C4-2B (cell line): ENCODE results near the gene TUBA1A.

Experiments
- CTCF ChIP-seq: fragments of 450-650 bp; conservative IDR thresholded peaks from 2 replicates; pipeline ENCODE4 v1.5.1; 2017; ENCODE audit warnings: mild to moderate bottlenecking
- ZFX ChIP-seq: fragments of 450-650 bp; IDR thresholded peaks from 2 replicates; pipeline ENCODE4 v1.6.1; 2017

DNA sequence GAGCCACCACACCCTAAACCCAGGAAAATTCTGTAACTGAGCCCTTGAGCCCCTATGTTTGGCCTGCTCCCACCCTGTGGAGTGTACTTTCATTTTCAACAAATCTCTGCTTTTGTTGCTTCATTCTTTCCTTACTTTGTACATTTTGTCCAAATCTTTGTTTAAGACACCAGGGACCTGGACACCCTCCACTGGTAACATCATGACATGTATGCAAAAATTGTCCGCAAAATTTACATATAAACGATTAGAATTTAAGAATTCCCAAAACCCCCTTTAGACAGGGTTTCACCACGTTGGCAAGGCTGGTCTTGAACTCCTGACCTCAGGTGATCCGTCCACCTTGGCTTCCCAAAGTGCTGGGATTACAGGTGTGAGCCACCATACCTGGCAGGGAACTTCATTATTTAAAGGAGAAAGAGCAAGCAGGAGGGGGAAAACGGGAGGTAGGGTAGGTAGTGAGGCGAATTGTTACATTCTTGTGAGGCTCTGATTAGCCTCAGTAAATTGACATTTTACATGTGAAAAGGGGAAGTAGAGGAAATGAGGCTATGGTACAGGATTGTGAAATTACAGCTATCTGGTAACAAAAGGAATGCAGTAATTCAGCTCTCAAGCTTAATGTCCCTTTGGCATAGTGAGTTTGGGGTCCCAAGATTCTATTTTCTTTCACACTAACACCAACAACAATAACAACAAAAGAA, 27.6 kb downstream of the TUBA1A start:
- TF ChIP-seq CTCF (no peak), ZFX (no peak)
